BLaER1 treated with 17β-estradiol and CSF1 and Interleukin-3, amounts not matched to agents 10 nM and 100 nM (cell line): ENCODE data around the gene LLGL1.
A peak's percentile ranks its signal among the peaks of the same experiment; 100 is the strongest.

Experiments used
- H3K27ac ChIP-seq, 11 experiments: shearing (Covaris generic); formaldehyde crosslinking; 2 replicates each; pipeline ENCODE4 v1.8.1; 2022
- H3K27me3 ChIP-seq, 11 experiments: shearing (Covaris generic); formaldehyde crosslinking; 2 replicates each; pipeline ENCODE4 v1.8.1; 2022
- H3K36me3 ChIP-seq, 11 experiments: shearing (Covaris generic); formaldehyde crosslinking; 2 replicates each; pipeline ENCODE4 v1.8.1; 2022
- H3K4me1 ChIP-seq, 10 experiments: shearing (Covaris generic); formaldehyde crosslinking; 2 replicates each; pipeline ENCODE4 v1.8.1; 2022
- H3K4me2 ChIP-seq, 11 experiments: shearing (Covaris generic); formaldehyde crosslinking; 2 replicates each; pipeline ENCODE4 v1.8.1; 2022
- H3K4me3 ChIP-seq, 10 experiments: shearing (Covaris generic); formaldehyde crosslinking; 2 replicates each; pipeline ENCODE4 v1.8.1; 2022
- H3K9ac ChIP-seq, 11 experiments: shearing (Covaris generic); formaldehyde crosslinking; 2 replicates each; pipeline ENCODE4 v1.8.1; 2022
- H3K9me3 ChIP-seq, 11 experiments: shearing (Covaris generic); formaldehyde crosslinking; replicated peaks in 1 of 11; 2 replicates each; pipeline ENCODE4 v1.8.1; 2022
- H4K20me1 ChIP-seq, 11 experiments: shearing (Covaris generic); formaldehyde crosslinking; 2 replicates each; pipeline ENCODE4 v1.8.1; 2022
- Cebpa-rat ChIP-seq, 11 experiments: shearing (Covaris generic); IDR thresholded peaks; 2 replicates each; pipeline ENCODE4 v1.8.1; 2022

LLGL1 gene

GRCh38 chr17:18225121-18225641, at the start of gene LLGL1:
Gene LLGL1 (plus strand): TSS chr17:18225635. CDS start chr17:18225683, 48 bp downstream.
- Histone ChIP-seq H4K20me1 (peaks cover 4 to 43% (median 37%) of the 10 kb centered on the region in 11 experiments; a peak in 21 of 22 replicates), H3K36me3 (no peaks in the 10 kb centered on the region), H3K4me3 (peak within 1 kb of the TSS; percentile 73 to 90 (median 84)), H3K9me3 (no peaks in the 10 kb centered on the region), H3K9ac (peak within 1 kb of the TSS; percentile 76 to 92 (median 86)), H3K27ac (peak within 1 kb of the TSS in 10 of 11 experiments; percentile 52 to 76 (median 74); a peak in 20 of 22 replicates), H3K4me1 (peaks cover 38 to 54% (median 44%) of the 10 kb centered on the region in 10 experiments), H3K4me2 (peak within 1 kb of the TSS; percentile 88 to 99 (median 95)), H3K27me3 (no peaks in the 10 kb centered on the region)
- TF ChIP-seq Cebpa-rat (IDR thresholded peaks at IDR 0.05) = no peak

- no peaks in the 10 kb centered on the region for H3K36me3 ChIP-seq
- peaks cover 0 to 42% (median 14%) of the 10 kb centered on the region in 10 experiments; a peak in 15 of 20 replicates for H3K4me1 ChIP-seq
- no peak overlapping the region for H3K4me3 ChIP-seq
- peak overlapping the region; percentile 2 to 72 (median 24); a peak in 13 of 22 replicates for H3K4me2 ChIP-seq
- H3K27ac ChIP-seq = peak overlapping the region in 2 of 11 experiments; percentile 1 to 2; a peak in 2 of 22 replicates
- H3K9ac ChIP-seq = peak overlapping the region in 1 of 11 experiments; percentile 8; a peak in 1 of 22 replicates
- no peak for TF ChIP-seq Cebpa-rat (IDR thresholded peaks at IDR 0.05)
- no peaks in the 10 kb centered on the region for H3K27me3 ChIP-seq
- H4K20me1 ChIP-seq = no peaks in the 10 kb centered on the region
- no peaks in the 10 kb centered on the region for H3K9me3 ChIP-seq
Observed at GRCh38 chr17:18176176-18176575, 49.3 kb upstream of the LLGL1 start.

- no peak for TF ChIP-seq Cebpa-rat (IDR thresholded peaks at IDR 0.05)
- H3K9ac ChIP-seq = no peak overlapping the region; a peak in 1 of 22 replicates
- no peak overlapping the region for H3K4me3 ChIP-seq
- H3K27ac ChIP-seq = no peak overlapping the region
- no peak overlapping the region for H3K4me2 ChIP-seq
- peaks cover 7 to 48% (median 23%) of the 10 kb centered on the region in 10 experiments for H3K4me1 ChIP-seq
- no peaks in the 10 kb centered on the region for H3K27me3 ChIP-seq
- H3K9me3 ChIP-seq = no peaks in the 10 kb centered on the region
- no peaks in the 10 kb centered on the region for H3K36me3 ChIP-seq
- H4K20me1 ChIP-seq = no peaks in the 10 kb centered on the region
Observed at GRCh38 chr17:18177133-18177532, 48.3 kb upstream of the LLGL1 start.

- Histone ChIP-seq H3K4me1 (peaks cover 13 to 47% (median 29%) of the 10 kb centered on the region in 10 experiments), H3K4me3 (no peak overlapping the region), H3K4me2 (no peak overlapping the region), H3K27ac (no peak overlapping the region), H3K36me3 (no peaks in the 10 kb centered on the region), H4K20me1 (no peaks in the 10 kb centered on the region), H3K9me3 (no peaks in the 10 kb centered on the region), H3K27me3 (no peaks in the 10 kb centered on the region), H3K9ac (no peak overlapping the region)
- no peak for TF ChIP-seq Cebpa-rat (IDR thresholded peaks at IDR 0.05)
Observed at GRCh38 chr17:18177722-18178121, 47.7 kb upstream of the LLGL1 start.

- no peaks in the 10 kb centered on the region for H3K27me3 ChIP-seq
- H3K36me3 ChIP-seq = no peaks in the 10 kb centered on the region
- H3K4me1 ChIP-seq = peaks cover 13 to 37% (median 28%) of the 10 kb centered on the region in 10 experiments
- no peak overlapping the region for H3K4me2 ChIP-seq
- H3K9me3 ChIP-seq = no peaks in the 10 kb centered on the region
- H3K9ac ChIP-seq = no peak overlapping the region
- no peak overlapping the region for H3K4me3 ChIP-seq
- no peak for TF ChIP-seq Cebpa-rat (IDR thresholded peaks at IDR 0.05)
- H3K27ac ChIP-seq = no peak overlapping the region
- peaks cover under 1 to 4% (median 2%) of the 10 kb centered on the region in 11 experiments; a peak in 16 of 22 replicates for H4K20me1 ChIP-seq
Observed at GRCh38 chr17:18179196-18179595, 46.2 kb upstream of the LLGL1 start.

- Histone ChIP-seq H3K4me1 (peaks cover 13 to 37% (median 28%) of the 10 kb centered on the region in 10 experiments), H3K9me3 (no peaks in the 10 kb centered on the region)
- TF ChIP-seq Cebpa-rat (IDR thresholded peaks at IDR 0.05) = no peak
Observed at GRCh38 chr17:18179804-18180203, 45.6 kb upstream of the LLGL1 start.

GRCh38 chr17:18181358-18181757, 44.1 kb upstream of the LLGL1 start:
- peaks cover 0 to 7% (median 0%) of the 10 kb centered on the region in 11 experiments; a peak in 5 of 22 replicates for H3K36me3 ChIP-seq
- no peaks in the 10 kb centered on the region for H3K9me3 ChIP-seq
- no peaks in the 10 kb centered on the region for H3K27me3 ChIP-seq
- H3K27ac ChIP-seq = peak overlapping the region in 4 of 11 experiments; percentile 33 to 98 (median 97); a peak in 8 of 22 replicates
- H3K4me1 ChIP-seq = peaks cover 22 to 35% (median 32%) of the 10 kb centered on the region in 10 experiments
- no peak for TF ChIP-seq Cebpa-rat (IDR thresholded peaks at IDR 0.05)
- H3K9ac ChIP-seq = peak overlapping the region in 5 of 11 experiments; percentile 10 to 95 (median 93); a peak in 5 of 22 replicates
- peak overlapping the region; percentile 11 to 98 (median 91); a peak in 11 of 22 replicates for H3K4me2 ChIP-seq
- H3K4me3 ChIP-seq = no peak overlapping the region
- H4K20me1 ChIP-seq = peaks cover 22 to 26% (median 24%) of the 10 kb centered on the region in 11 experiments

More at GRCh38 chr17:18179804-18180203, 45.6 kb upstream of the LLGL1 start:
- Histone ChIP-seq H3K4me2 (no peak overlapping the region), H3K9ac (no peak overlapping the region), H3K27ac (no peak overlapping the region), H3K36me3 (no peaks in the 10 kb centered on the region), H3K4me3 (no peak overlapping the region), H4K20me1 (peaks cover 6 to 10% (median 8%) of the 10 kb centered on the region in 11 experiments), H3K27me3 (no peaks in the 10 kb centered on the region)

GRCh38 chr17:18182110-18182977, 43.1 kb upstream of the LLGL1 start:
- TF ChIP-seq Cebpa-rat (IDR thresholded peaks at IDR 0.05) = no peak
- Histone ChIP-seq H3K27me3 (no peaks in the 10 kb centered on the region), H3K4me1 (peaks cover 32 to 41% (median 37%) of the 10 kb centered on the region in 10 experiments), H3K36me3 (peaks cover under 1 to 17% (median 8%) of the 10 kb centered on the region in 11 experiments; a peak in 15 of 22 replicates), H3K9ac (peak overlapping the region; percentile 88 to 97 (median 93)), H3K4me3 (peak overlapping the region; percentile 71 to 92 (median 82)), H4K20me1 (peaks cover 32 to 36% (median 34%) of the 10 kb centered on the region in 11 experiments), H3K9me3 (no peaks in the 10 kb centered on the region), H3K4me2 (peak overlapping the region; percentile 81 to 98 (median 91)), H3K27ac (peak overlapping the region; percentile 92 to 98 (median 96))

- Histone ChIP-seq H3K4me3 (peak overlapping the region; percentile 71 to 92 (median 82)), H3K4me1 (peaks cover 38 to 47% (median 43%) of the 10 kb centered on the region in 10 experiments)
Observed at GRCh38 chr17:18182978-18183333, 42.5 kb upstream of the LLGL1 start.

More at GRCh38 chr17:18182978-18183333, 42.5 kb upstream of the LLGL1 start:
- H3K9me3 ChIP-seq = no peaks in the 10 kb centered on the region
- H3K36me3 ChIP-seq = peaks cover 7 to 23% (median 13%) of the 10 kb centered on the region in 11 experiments; a peak in 19 of 22 replicates
- H3K27me3 ChIP-seq = no peaks in the 10 kb centered on the region
- H3K9ac ChIP-seq = peak overlapping the region; percentile 88 to 97 (median 93)
- TF ChIP-seq Cebpa-rat (IDR thresholded peaks at IDR 0.05) = no peak
- peaks cover 38 to 42% (median 40%) of the 10 kb centered on the region in 11 experiments for H4K20me1 ChIP-seq
- peak overlapping the region; percentile 81 to 98 (median 91) for H3K4me2 ChIP-seq
- H3K27ac ChIP-seq = peak overlapping the region; percentile 92 to 98 (median 96)
